Measurements from ENCODE around the gene MTFR1L.

The MTFR1L gene

GRCh38 chr1:25807480-25808390 is 12.0 kb upstream of the MTFR1L start:
- DNase-seq (ENCODE audit: low read depth in 2 of 2, low spot score in 1 of 2) = no peak

GRCh38 chr1:25808481-25809244 is 11.1 kb upstream of the MTFR1L start:
- DNase-seq (ENCODE audit: low read depth in 2 of 2, low spot score in 1 of 2) = no peak

DNA sequence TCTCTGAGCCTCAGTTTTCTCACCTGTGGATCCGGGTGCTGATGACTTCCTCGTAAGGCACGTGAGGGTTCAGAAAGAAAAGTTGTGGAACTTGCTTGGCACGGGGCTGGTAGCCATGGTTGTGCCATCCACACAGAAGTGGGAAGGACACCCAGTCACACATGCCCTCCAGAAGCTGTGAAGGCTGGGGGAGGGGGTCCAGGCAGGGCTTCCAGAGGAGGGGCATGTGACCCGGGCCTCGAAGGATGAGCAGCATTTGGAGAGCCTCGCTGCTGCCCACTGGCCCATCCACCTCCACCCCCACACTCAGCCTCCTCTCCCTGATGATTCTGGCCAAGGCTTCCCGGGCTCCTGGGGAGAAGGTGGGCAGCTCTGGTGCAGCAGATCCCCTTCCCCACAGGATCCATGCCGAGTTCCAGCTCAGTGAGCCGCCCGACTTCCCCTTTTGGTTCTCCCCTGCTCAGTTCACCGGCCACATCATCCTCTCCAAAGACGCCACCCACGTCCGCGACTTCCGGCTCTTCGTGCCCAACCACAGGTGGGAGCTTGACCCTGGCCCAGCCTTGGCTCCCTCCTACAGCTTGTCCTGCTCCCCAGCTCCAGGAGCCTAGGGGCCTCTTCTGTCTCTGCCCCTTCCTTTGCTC is 10.3 kb upstream of the MTFR1L start:
- no peak for DNase-seq (ENCODE audit: low read depth in 2 of 2, low spot score in 1 of 2)

DNA sequence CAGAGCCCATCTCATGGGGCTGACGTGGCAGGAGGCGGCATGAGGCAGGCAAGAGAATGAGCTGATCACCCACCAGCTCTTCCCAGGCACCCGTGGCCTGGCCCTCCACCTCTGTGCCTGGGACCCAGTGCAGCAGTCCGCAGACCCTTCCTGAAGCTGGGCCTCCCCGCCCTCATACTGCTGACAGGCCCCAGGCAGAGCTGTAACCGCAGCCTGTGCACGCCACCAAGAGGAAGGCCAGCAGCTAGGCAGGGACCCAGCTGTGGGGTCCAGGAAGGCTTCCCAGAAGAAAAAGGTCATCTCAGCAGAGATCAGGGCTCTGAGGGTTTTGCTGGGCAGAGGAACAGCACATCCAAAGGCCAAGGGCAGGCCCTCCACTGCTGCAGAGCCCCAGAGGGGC is 9.8 kb upstream of the MTFR1L start:
- DNase-seq (ENCODE audit: low read depth in 2 of 2, low spot score in 1 of 2) = no peak

DNA sequence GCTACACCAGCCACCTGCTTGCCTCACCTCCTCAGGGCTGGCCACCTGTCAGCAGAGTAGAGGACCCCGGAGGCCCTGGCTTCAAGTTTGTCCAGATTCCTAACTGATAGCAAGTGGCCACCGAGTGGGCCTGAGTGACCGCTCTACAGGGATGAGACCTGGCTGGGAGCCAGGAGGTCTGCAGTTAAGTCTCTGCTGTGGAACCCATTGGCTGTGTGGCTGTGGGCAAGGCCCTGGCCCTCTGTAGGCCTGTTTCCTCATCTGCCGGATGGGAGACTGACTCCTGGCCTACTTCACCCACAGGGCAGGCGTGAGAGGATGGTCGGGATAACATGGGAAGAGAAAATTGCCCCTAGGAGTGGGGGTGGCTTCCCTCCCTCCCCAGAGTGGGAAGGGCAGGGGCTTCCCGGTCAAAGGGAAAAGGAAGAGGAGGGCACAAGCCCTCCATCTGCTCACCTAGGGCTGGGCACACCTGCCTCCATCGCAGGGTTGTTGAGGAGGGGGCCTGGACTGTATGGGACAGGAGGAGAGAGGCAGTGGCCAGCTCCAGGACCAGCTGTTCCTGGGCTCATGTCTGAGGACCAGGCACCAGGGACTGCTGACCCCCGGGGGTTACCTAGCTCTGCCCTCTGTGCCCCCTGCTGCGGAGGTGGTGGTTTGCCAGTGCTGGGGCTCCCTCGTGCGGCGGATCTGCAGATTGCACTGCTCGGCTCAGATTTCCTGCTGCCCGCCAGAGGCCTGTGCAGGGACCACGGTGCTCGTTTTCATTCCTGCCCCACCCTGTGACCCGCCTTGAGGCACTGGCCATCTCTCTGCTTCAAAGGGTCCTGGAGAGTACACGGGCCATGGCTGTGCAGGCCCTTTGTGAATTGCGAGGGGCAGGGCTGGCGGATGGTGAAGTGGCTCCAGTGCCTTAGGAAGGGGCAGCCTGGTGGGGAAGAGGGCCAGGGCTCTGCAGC is 9.1 kb upstream of the MTFR1L start:
- peak; percentile 54 to 66 for DNase-seq (ENCODE audit: low read depth in 2 of 2, low spot score in 1 of 2)

DNA sequence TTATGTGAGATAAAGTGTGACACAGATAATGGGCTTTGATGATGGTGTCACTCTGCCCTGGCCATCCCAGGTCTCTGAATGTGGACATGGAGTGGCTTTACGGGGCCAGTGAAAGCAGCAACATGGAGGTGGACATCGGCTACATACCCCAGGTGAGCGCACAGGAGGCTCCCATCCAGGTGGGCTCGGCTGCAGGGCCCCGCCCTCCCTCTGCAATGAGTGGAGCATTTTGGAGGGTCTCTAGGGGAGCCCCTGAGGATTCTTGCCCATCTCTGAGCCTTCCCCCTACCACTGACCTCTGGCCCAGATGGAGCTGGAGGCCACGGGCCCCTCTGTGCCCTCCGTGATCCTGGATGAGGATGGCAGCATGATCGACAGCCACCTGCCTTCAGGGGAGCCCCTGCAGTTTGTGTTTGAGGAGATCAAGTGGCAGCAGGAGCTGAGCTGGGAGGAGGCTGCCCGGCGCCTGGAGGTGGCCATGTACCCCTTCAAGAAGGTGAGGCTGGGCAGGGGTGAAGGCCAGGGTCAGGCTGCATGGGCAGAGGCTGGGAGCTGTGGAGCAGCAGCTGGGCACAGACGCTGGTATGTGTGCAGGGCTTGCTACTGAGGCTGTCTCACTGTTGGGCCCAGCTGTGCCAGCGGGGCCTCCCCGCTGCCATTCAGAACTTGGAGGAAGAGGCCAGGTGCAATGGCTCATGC is 8.2 kb upstream of the MTFR1L start:
- DNase-seq (ENCODE audit: low read depth in 2 of 2, low spot score in 1 of 2) = no peak

GRCh38 chr1:25813071-25813733 is 6.6 kb upstream of the MTFR1L start:
- no peak for DNase-seq (ENCODE audit: low read depth in 2 of 2, low spot score in 1 of 2)

DNA sequence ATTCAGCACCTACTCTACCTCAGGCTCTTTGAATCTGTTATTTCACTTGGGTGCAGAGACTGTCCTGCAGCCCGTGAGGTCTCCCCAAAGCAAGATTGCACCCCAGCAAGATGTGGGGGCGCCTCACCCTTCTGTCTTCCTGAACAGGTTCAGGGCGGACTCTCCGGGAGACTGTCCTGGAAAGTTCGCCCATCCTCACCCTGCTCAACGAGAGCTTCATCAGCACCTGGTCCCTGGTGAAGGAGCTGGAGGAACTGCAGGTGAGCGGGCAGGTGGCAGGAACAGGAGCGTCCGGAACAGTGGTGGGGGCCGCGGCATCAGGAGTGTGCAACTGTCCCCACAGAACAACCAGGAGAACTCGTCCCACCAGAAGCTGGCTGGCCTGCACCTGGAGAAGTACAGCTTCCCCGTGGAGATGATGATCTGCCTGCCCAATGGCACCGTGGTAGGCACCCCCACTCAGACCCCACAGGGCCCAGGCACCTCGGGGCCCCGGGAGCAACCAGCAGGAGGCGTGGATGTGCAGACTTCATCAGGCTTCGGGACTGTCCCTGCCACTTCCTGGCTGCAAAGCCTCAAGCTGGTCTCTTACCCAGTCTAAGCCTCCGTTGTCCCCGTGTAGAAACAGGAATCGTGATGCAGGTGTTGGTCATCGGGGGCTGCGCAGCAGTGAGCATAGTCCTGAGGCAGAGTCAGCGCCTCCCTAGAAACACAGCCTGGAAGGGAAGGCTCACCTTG is 5.9 kb upstream of the MTFR1L start:
- no peak for DNase-seq (ENCODE audit: low read depth in 2 of 2, low spot score in 1 of 2)

DNA sequence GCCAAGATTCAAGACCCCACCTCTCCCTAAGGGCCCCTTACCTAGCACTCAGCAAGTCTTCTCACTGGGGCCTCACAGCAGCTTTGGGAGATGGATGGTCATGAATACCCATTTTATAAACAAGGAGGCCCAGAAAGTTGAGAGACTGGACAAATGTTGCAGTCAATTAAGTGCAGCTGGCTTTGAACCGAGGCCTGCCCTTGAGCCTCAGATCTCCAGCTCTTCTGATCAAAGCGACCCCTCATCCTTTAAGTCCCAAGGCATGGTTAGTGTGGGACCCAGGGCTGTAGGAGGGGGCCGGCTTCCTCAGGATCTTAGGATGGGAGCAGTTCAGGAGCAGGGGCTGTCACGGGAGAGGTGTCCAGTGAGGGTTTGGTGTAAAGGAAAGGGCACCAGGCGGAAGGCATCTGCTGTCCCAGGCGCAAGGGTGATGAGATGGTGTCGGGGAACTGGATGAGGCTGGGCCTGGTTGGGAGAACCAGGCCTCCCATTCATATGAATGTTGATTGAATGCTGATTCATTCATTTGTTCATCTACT is 5.1 kb upstream of the MTFR1L start:
- no peak for DNase-seq (ENCODE audit: low read depth in 2 of 2, low spot score in 1 of 2)

GRCh38 chr1:25815208-25816111 is 4.3 kb upstream of the MTFR1L start:
- no peak for DNase-seq (ENCODE audit: low read depth in 2 of 2, low spot score in 1 of 2)

- no peak for DNase-seq (ENCODE audit: low read depth in 2 of 2, low spot score in 1 of 2)
Measured at GRCh38 chr1:25816112-25816718, 3.5 kb upstream of the MTFR1L start.

DNA sequence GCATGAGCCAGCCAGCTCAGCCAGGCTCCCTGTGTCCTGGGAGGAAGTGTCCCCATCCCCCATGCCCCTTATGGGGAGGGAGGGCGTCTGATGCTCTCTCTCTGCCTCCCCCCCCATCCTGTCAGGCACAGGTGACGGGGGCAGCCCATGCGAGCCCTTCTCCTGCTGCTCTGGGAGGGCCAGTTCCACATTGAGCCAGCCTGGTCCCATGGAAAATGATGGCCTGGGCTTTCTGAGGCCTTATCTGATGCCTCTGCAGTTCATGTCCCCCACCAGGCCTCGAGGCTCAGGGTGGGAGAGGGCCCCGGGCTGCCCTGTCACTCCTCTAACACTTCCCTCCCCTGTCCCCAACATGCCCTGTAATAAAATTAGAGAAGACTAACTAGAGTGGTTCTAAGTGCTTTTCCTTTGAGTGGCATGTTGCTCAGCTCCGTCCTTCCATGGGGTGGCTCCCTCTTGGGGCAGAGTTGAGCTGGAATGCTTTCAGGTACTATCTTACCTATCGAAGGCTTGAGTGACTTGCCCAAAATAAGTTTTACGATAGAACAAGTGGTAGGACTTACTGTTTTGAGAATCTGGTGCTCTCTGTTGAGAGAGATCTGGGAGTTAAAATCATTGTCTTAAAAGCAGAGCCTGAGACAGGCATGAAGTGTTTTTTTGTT is 1.8 kb upstream of the MTFR1L start:
- DNase-seq (ENCODE audit: low read depth in 2 of 2, low spot score in 1 of 2) = no peak

- no peak for DNase-seq (ENCODE audit: low read depth in 2 of 2, low spot score in 1 of 2)
Measured at GRCh38 chr1:25818569-25818968, 1.2 kb upstream of the MTFR1L start.

GRCh38 chr1:25820247-25821111 is 725 bp downstream of the MTFR1L start:
- DNase-seq (ENCODE audit: low read depth in 2 of 2, low spot score in 1 of 2) = peak; percentile 47 to 48

DNA sequence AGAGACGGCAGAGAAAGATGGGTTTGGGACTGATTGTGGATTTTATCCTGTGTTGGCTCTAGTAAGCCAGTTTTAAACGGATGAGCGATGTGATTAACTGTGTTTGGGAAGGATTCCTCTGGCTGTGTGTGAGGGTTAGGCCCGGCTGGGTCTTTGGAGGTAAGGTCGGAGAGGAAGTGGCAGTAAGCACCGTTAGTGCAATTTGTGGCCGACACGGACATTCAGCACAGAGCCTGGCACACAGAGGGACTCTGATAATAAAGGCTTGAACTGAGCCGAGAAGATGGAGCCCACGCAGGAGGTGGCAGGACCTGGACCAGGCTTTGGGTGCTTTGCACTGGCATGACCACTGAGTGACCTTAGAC is 1.3 kb downstream of the MTFR1L start:
- DNase-seq (ENCODE audit: low read depth in 2 of 2, low spot score in 1 of 2) = no peak

DNA sequence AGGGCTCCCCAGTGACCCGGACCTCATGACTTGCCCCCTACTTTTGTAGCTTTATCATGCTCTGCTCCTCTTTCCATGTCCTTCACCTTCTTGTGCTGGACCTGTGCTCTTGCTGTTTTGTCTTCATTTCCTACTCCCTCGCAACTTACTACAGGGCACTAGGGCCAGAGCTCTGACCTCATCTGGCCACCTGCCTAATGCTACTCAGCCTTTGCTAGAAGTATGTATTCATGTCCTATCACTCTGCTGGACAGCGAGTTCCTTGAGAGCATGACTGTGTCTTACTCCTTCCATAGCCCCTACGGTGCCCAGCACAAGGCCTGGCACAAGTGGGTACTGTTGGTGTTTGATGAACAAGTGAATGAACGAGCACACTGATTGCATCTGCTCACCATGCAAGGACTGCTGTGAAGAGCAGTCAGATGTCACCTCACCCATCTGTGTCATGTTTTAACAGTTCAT is 1.9 kb downstream of the MTFR1L start:
- DNase-seq (ENCODE audit: low read depth in 2 of 2, low spot score in 1 of 2) = no peak

Data from stimulated activated CD8-positive, alpha-beta memory T cell treated with anti-CD3 and anti-CD28 coated beads, Interleukin-4, amount 100 ng/mL, for 1 hour (primary cell).